Cardiac muscle cell (in vitro differentiated cells and primary cell): Measurements from ENCODE around the gene ABCA3. TPM values are rescaled to one million over a fixed set of nuclear protein-coding genes. Genes with fewer than 3 reads are reported as not detected.

Experiments used
- DNase-seq, 2 donors: peaks; one replicate each; pipeline versions ENCODE4 v3.0.0 to v3.0.0-alpha.2; 2010 to 2017; ENCODE audit warnings: low read depth in 1 of 2, low spot score in 1 of 2
- H3K27ac ChIP-seq: fragments of 200-600 bp; sonication (generic); 2 replicates; pipeline ENCODE4 v1.5.1; 2016
- H3K27me3 ChIP-seq: fragments of 200-600 bp; sonication (generic); 2 replicates; pipeline ENCODE4 v1.6.0; 2016; ENCODE audit warnings: control low read depth
- H3K36me3 ChIP-seq: fragments of 200-600 bp; sonication (generic); 2 replicates; pipeline ENCODE4 v1.5.1; 2016; ENCODE audit warnings: control low read depth
- H3K4me1 ChIP-seq: fragments of 200-600 bp; sonication (generic); 2 replicates; pipeline ENCODE4 v1.8.1; 2017; ENCODE audit warnings: low read depth, mild to moderate bottlenecking, mixed run types
- H3K4me3 ChIP-seq: fragments of 200-600 bp; sonication (generic); 2 replicates; pipeline ENCODE4 v1.5.1; 2016; ENCODE audit warnings: mild to moderate bottlenecking
- H3K9me3 ChIP-seq: fragments of 200-600 bp; sonication (generic); 2 replicates; pipeline ENCODE4 v1.5.1; 2017; ENCODE audit warnings: low read depth, mild to moderate bottlenecking, control low read depth
- CTCF ChIP-seq: IDR thresholded peaks from 2 replicates; pipeline ENCODE4 v1.5.1; 2012; ENCODE audit warnings: low read depth, mild to moderate bottlenecking, low read length
- polyA plus RNA-seq: library from polyadenylated mRNA; unstranded; fragments of >200 nt; fragmentation: Nextera tagmentation; extraction: Ambion mirVana; gene quantifications from 2 replicates; pipeline ENCODE4 v1.2.1, GENCODE V29; 2016
- total RNA-seq: library from RNA; depleted of rRNA; stranded (reverse); fragments of >200 nt; gene quantifications from 2 replicates; pipeline ENCODE4 v1.2.3, GENCODE V29; 2016

ABCA3 gene
- total and polyA plus RNA-seq, 2 experiments from 2014 or later, result 11.1 to 14.5 TPM

- Histone ChIP-seq H3K4me1 (peaks cover 8% of the 10 kb centered on the region), H3K27me3 (peaks cover 15% of the 10 kb centered on the region), H3K27ac (no peak overlapping the region), H3K9me3 (no peaks in the 10 kb centered on the region), H3K4me3 (peak overlapping the region; percentile 28), H3K36me3 (peaks cover 32% of the 10 kb centered on the region)
- DNase-seq, result no peak
- no peak for TF ChIP-seq CTCF
Observed at GRCh38 chr16:2237493-2238149, 102.9 kb downstream of the ABCA3 start.

GRCh38 chr16:2237102-2237482 lies 103.4 kb downstream of the ABCA3 start:
- Histone ChIP-seq H3K4me3 (peak overlapping the region; percentile 28), H3K9me3 (no peaks in the 10 kb centered on the region), H3K36me3 (peaks cover 32% of the 10 kb centered on the region), H3K27me3 (peaks cover 15% of the 10 kb centered on the region), H3K27ac (no peak overlapping the region), H3K4me1 (peaks cover 8% of the 10 kb centered on the region)
- TF ChIP-seq CTCF, result no peak
- DNase-seq, result no peak

DNA sequence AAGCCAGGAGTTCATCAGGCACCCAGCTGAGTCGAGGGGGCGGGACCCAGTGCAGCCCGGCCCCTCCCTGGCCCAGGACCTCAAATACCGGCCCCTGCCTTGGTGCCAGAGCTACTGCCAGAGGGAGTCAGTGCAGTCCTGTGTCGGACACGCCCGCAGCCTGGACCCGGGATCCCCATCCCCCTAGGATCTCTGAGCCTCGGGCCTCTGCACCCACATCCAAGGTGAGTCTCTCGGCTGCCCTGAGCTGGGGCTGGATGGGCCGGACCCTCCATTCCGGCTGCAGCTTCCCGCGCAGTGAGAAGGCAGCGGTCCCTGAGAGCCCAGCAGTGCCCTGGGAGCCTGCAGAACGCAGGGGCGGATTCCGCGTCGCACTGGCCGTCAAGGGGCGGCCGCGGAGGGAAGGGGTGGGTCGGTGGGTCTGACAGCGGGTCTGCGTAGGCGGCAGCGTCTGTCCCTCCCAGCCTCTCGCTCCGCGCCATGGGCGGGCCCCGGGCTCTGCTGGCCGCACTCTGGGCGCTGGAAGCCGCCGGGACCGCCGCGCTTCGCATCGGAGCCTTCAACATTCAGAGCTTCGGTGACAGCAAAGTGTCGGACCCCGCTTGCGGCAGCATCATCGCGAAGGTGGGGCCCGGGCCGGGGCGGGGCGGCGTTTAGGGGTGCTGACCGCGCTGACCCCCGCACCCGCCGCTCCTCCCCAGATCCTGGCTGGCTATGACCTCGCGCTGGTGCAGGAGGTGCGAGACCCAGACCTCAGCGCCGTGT lies 104.0 kb downstream of the ABCA3 start, which contains the start of gene DNASE1L2:
TSS of gene DNASE1L2 (plus strand) at position 108 of the 765 bp plus-strand sequence. CDS start at position 481, 373 bp downstream.
- Histone ChIP-seq H3K36me3 (peaks cover 34% of the 10 kb centered on the region), H3K4me3 (peak within 1 kb of the TSS; percentile 28), H3K27me3 (peaks cover 15% of the 10 kb centered on the region), H3K4me1 (peaks cover 8% of the 10 kb centered on the region), H3K27ac (no peak within 1 kb of the TSS), H3K9me3 (no peaks in the 10 kb centered on the region)
- DNase-seq, result peak; percentile 41 to 80
- TF ChIP-seq CTCF, result no peak

DNA sequence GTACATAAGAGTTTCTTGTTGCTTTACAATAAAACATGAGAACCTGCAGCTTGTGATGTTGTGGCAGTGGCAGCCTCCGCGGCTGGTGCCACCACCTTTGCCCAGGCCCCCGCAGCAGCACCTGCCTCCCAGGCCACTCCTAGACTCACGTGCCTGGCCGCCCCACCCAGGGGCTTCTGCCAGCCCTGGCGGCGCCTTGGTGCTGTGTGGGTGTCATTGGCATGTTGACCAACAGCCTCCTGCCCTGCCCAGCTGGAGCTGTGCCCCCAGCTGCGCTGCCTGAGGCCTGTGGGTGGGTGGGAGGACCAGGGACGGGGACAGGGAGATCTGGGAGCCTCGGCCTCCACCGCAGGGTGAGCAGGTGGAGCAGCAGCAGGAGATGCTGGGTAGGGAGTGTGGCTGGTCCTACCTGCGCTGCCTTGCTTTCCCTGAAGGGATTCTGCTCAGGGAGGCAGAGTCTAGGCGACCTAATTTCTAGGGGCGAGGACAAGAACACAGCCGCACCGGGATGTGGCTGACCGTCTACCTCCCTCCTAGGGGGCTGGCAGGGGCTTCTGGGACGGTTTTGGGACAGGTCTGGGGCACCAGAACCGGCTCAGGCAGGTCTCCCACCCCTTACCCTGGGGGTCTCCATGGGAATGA lies 104.7 kb downstream of the ABCA3 start:
- peaks cover 34% of the 10 kb centered on the region for H3K36me3 ChIP-seq

DNA sequence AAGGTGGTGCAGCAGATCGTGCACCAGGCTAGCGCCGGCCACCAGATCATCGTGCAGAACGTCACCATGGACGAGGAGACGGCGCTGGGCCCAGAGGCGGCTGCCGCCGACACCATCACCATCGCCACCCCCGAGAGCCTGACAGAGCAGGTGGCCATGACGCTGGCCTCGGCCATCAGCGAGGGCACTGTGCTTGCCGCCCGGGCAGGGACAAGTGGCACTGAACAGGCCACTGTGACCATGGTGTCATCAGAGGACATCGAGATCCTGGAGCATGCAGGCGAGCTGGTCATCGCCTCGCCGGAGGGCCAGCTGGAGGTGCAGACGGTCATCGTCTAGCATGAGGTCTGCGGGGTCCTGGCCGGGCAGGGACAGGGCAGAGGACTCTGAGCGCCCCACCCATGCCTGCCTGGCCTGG lies 105.3 kb downstream of the ABCA3 start:
- H3K36me3 ChIP-seq, result peaks cover 34% of the 10 kb centered on the region

More for the DNA sequence above, 104.7 kb downstream of the ABCA3 start:
- no peak for TF ChIP-seq CTCF
- H3K27me3 ChIP-seq, result peaks cover 15% of the 10 kb centered on the region
- DNase-seq, result no peak
- H3K27ac ChIP-seq, result no peak overlapping the region
- peaks cover 8% of the 10 kb centered on the region for H3K4me1 ChIP-seq
- no peaks in the 10 kb centered on the region for H3K9me3 ChIP-seq
- H3K4me3 ChIP-seq, result no peak overlapping the region

More for the DNA sequence above, 105.3 kb downstream of the ABCA3 start:
- Histone ChIP-seq H3K27me3 (peaks cover 15% of the 10 kb centered on the region), H3K4me1 (peaks cover 8% of the 10 kb centered on the region), H3K9me3 (no peaks in the 10 kb centered on the region), H3K27ac (no peak overlapping the region), H3K4me3 (no peak overlapping the region)
- TF ChIP-seq CTCF, result no peak
- no peak for DNase-seq
